GM18868 (cell line): ENCODE measurements around the gene ATXN1.

Experiments used
- ATAC-seq: cut with Tn5 transposase; IDR thresholded peaks from one replicate; pipeline ENCODE4 v1.9.1; 2021; ENCODE audit warnings: mild to moderate bottlenecking, moderate library complexity; ENCODE audit not compliant: unreplicated experiment

Gene ATXN1

DNA sequence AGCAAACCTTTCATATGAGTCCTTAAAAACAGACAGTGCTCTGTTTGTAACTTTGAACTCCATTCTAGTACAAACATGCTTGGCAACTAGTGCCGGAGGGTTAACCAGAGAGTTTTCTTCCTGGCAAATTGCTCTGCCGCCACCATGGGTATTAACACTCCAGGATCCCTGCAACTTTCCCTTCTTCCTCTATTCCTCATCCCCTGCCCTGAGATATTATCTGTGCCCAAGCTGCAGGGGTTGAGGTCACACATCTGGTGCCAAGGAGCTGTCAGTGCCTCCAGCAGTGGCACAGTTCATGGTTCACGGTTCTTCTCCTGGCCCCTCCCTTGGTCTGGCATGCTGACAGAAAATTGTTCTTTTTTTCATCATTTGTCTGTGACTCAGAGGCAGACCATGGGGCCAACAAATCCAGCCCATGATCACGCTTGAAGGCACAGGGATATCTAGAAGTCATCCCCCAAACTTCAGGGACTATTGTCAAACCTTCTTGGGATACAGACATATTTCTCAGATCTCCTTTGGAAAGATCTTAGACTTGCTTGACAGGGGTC, 77.5 kb downstream of the ATXN1 start:
- peak; percentile 58 for ATAC-seq

DNA sequence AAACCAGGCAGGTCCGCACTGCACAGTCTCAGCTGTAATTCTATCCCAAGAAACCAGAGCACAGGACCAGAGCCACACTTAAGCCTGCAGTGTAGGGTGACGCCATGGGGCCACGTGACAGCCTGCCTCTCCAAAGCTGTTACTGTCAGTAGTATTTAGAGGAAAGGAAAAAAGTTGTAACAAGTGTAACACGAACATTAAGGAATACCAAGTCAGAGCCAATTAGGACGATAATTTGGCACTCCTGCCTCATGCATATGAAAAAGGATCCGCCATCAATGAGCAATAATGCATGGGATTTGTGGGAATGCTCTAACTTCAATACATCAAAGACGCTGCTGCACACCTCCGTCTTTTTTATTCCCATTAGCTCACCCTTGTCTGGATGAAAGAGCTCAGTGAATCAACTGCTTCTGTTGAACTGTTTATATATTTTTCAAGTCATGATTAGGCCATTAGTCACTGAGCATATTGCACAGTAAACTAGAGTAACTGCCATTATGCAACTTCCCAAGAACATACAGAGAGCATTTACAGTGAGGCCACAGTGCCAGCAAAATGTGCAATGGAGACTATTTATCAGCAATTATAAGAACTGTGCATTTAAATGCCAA, 79.9 kb downstream of the ATXN1 start:
- ATAC-seq: no peak

DNA sequence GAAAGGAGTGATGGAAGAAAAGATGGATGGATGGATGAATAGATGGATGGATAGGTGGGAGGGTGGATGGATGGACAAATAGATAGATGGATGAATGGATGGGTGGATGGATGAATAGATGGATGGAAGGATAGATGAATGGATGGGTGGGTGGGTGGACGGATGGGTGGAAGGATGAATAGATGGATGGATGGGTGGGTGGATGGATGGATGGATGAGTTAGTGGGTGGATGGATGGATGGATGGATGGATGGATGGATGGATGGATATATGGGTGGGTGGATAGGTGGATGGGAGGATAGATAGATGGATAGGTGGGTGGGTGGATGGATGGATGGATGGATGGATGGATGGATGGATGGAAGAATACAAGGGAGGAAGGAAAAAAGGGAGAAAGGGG, 82.2 kb downstream of the ATXN1 start:
- no peak for ATAC-seq

DNA sequence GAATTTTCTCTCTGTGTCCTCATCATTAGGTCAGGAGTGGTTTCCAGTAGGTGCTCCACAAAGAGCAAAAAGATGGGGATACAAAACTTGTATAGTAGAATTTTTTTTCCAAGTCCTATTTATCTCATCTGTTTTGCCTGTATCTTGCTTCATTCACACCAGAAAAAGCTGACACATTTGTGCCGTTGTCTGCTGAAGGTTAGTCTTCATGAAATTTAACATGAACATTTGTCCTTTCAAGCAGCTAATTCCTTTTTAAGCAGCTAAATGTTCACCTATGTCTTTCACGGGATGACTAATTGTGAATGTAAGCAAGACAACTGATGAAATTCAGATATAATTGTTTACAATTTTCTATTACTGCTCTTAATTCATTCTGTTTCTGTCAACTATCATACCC, 83.8 kb downstream of the ATXN1 start:
- ATAC-seq: no peak

DNA sequence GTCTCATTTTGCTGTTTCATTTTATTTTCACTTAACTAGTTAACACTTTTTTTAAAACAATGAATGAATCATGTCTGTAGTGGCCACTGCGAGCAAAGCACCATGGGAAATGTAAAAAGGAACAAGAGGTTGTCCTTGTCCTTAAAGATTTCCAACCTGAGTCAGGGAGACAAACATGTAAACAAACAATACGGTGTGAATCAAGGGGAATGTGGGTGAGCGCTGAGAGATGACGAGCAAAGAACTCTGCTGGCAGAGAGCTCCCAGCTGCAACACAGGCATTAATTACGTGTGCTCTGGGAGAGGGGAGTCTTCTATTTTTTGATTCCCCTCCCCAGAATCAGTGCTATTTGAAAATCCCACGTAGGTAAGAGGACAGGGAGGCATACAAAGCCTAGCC, 84.3 kb downstream of the ATXN1 start:
- ATAC-seq: no peak

DNA sequence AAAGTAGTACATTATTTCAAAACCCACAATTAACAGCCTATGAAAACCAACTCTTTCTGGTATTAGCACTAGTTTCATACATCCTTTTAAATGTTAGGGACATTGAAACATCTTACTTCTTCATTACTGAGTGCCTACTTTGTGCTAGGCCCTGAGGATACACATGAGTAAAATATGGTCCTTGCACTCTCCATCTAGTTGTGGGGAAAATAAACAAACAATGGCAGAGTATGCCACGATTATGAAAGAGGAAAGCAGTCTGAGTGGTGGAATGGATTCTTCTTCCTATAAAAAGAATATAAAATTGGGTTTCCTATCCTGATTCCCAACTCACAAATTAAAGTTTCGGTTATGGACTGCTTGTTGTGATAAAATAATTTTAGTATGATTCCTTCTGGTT, 84.9 kb downstream of the ATXN1 start:
- no peak for ATAC-seq

DNA sequence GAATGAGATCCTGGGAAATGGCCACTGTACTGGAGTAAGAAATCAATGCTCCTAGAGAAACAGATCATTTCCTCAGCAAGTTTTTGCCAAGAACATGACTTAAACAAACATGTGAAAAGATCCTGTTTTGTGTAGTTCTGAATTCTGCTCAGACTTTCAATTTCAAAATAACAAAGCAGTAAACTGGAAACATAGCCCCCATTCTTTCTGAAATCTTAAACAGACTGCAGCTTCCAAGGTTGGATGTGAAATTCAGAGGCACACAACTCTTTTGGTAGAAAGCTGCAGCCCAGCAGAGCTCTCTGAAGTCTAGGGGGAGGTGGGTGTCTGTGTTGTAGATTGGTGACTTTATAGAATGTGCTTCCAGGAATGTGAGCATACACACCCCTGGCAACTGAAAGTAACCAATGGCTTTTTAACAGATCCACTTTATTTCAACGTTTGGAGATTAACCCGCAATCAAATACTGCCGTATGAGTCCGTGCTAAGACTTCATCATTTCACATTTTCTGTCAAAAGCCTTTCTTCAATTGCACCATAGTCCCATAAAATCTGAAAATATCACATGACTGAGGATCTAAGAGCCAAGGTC, 86.4 kb downstream of the ATXN1 start:
- ATAC-seq: no peak

DNA sequence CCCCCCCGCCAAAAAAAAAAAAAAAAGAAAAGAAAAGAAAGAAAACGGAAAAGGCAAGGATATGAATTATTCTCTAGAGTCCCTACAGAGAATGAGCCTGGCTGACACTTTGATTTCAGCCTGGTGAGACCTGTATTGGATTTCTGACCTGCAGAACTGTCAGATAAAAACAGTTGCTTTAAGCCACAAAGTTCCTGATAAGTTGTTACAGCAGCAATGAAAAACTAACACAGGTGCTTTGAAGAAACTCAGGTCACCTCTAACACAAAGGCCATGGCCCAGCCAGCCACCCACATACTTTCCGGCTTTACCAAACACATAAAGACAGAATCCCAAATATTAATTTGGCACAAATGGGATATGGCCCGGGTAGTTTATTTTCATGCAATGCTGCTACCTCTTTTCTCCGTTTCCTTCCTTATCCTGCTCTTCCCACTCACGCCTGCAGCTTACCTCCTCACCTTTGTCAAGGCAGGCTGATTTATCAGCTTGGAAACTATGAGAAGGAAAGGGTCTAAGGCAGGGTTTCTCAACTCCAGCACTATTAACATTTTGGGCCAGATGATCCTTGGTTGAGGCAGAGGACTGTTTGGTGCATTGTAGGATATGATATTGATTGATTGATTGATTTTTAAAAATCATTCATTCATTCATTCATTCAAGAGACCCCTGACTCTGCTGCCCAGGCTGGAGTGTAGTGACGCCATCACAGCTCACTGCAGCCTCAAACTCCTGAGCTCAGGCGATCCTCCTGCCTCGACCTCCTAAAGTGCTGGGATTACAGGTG, 88.1 kb downstream of the ATXN1 start:
- no peak for ATAC-seq

DNA sequence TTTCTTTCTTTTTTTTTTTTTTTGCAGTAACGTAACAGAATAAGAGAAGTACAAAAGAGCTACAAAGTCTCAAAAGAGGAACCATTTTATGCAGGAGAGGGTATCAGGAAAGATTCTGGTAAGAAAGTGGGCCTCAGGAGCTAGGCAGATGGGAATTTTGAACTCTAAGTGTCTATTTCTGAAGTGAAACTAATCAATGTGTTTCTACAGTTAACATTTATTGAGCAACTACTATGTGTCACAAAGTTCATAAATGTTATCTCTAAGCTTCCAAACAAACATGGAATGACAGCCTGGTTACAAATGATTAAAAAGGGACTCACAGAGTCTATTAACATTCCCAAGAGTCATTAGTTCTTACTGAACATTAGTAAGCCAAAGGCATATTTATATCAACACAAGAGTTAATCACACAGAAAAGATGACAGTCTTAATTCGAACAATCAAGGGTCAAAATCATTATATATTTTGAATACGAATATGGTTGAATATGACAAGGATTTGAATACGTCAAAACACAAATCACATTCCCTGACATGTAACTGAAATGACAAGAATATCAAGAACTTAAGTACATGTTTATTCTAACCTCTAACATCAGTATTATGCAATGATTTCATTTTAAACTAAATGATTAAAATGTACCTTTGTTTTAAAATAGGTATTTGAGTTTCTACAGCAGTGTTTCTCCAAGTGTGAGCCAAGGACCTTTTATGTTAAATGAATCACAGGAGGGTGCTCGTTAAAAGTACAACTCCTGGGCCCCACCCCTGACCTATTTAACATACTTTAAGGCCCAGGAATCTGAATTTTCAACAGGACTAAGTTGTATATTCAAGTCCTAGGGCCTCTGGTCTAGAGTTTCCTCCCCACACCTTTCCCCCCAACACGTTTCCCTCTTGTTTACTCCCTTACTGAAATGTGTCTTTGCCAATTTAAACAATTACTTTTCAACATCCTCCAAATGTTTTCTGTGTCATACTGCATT, 89.7 kb downstream of the ATXN1 start:
- ATAC-seq: no peak

DNA sequence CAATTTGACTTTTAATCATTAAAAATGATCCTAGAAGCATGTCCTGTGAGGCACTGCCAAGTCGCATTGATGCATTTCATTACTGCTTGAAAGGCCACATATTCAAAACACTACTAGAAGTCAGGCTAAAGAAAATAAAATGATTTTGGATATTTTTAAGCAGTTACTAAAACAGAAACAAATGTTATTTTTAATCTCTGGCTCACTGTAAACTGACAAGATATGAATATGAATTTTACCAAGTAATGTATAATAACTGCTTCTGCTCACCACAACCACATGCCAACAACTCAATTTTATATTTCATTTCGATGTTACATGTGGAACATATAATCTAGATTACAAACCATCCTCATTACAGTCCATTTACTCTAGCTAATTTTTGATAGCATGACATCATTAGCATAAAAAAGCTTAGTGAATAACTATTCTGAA, 90.6 kb downstream of the ATXN1 start:
- peak; percentile 55 for ATAC-seq

DNA sequence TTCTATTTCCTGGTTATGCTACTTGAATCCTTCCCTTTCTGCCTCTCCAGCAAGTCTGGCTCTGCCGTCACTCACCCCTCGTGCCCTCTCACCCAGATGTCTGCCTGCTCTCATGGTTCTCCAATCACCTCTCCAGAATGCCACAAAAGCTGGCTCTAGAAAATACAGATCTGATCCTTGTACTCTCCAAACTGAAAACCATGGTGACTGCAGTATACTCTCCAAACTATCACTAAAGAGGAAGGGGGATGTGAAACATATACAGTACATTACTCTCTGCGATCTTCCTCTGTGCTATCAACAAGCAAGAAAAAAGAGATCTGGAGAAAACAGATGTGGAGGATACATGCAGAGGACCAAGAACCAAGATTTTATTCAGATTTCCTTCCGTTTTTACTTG, 91.1 kb downstream of the ATXN1 start:
- peak; percentile 81 for ATAC-seq

DNA sequence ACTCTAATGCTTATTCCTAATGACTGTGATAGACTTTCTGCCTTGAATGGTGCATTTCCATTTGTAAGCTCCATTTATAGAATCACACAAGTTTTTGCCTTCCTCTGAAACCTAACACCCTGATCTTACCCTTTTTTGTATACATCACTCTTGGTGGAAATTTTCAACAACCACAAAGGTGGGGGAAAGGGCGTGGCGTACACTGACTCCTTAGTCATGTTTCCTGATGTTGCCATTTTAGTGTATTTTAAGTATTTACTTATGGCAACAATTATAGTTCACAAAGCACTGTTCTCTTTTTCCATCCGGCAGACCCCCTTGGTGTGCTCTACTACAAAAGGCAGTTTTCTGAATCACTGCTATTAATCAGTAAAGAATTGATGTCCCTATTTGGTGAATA, 92.0 kb downstream of the ATXN1 start:
- no peak for ATAC-seq

DNA sequence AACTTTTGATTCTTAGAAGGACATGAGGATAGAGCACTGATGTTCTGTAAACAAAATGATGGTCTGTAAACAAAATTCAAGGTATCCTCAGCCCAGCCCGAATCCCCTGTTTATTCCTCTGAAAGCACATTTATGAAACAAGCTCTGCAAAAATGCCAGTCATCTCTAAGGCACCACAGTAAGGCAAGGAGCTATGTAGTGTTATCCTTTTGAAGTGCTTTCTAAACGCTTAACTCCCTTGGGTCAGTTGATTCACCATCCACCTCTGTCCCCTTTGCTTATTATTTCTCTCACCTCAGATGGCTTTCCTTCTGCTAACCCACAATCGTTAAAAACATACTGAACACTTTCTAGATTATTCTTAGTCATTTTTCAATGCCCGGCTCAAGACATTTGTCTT, 93.8 kb downstream of the ATXN1 start:
- no peak for ATAC-seq

DNA sequence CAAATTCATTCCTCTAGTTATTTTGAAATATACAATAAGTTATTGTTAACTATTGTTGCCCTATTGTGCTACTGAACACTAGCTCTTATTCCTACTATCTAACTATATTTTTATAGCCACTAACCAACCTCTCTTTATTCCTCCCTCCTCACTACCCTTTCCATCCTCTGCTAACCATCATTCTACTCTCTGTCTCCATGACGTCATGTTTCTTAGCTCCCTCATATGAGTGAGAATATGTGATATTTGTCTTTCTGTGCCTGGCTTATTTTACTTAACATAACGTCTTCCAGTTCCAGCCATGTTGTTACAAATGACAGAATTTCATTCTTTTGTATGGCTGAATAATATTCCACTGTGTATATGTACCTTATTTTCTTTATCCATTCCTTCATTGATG, 95.3 kb downstream of the ATXN1 start:
- ATAC-seq: no peak

DNA sequence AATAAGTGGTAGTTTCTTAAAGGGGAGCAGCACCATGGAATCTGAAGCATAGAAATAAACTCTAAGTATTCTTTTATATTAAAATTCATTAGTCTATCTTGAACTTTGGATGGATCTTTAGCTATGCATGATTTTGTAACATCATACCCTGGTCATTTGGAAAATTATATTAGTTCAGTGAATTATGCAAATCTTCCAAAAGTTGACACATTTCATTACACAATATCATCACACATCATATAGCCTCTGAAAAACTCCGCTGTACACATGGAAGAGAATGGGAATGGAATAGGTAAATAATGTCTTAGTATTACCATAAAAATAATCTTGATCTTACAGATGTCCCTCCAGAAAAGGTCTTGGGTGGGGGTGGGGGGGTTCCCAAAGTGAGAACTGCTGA, 96.1 kb downstream of the ATXN1 start:
- no peak for ATAC-seq

DNA sequence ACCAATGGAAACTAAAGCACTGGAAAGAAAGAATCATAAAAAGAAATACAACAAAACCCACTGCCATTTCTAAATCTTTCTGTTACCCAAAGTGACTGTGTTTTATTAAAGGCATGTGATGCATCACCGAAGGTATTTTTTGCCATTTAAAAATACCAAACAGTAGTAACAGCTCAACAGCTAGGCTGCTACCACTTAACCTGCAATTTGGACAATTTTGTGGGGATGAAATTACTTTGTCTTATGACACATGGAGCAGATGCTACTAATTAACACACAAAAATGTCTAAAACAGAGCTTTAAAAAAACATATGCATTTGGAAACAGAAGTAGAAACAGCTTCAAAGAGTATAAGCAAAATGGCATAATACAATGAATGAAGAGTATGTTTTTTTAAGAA, 97.4 kb downstream of the ATXN1 start:
- ATAC-seq: no peak

DNA sequence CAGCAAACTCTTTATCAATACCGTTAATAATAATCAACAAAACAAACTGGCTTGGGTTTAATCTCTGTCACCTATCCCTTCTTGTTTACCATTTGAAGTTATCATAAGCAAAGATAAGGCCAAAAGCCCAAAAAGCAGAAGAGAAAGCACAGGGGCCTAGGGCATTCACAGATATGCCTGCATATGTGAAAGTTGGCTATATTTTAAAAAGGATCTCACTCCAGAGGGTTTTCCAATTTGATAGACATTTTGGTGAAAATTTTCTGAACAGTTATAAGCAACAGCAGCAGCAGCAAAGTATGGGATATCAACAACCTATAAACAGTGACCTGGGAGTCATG, 101.1 kb downstream of the ATXN1 start:
- no peak for ATAC-seq

DNA sequence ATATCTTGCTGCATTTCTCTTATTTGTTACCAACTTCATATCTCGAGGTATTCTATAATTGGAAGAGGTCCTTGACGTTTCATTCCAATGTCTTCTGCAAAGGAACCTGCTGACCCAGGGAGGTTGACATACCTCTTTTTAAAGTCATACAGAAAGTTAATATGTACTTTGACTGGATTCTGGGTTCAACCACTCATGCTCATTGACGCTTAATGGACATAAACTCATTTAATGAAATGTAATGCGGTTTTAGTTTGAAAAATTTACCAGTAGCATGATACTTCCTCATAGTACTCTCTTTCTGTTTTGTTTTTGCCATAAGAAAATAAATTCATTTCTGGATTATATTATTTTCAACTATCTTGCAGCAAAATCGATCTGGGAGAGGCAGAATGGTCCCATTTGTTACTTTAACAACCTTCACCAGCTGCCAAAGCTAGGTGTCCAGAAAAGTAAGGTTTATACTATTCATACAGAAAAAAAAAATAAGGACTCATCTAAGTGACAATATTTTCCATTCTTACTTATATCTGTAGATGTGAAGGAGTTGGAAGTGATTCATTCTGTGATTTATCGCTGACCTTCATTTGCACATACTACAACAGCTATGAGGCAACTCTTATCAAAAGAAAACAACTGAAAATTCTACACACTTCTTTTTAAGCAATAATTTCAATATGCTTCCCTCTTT, 101.6 kb downstream of the ATXN1 start:
- no peak for ATAC-seq

DNA sequence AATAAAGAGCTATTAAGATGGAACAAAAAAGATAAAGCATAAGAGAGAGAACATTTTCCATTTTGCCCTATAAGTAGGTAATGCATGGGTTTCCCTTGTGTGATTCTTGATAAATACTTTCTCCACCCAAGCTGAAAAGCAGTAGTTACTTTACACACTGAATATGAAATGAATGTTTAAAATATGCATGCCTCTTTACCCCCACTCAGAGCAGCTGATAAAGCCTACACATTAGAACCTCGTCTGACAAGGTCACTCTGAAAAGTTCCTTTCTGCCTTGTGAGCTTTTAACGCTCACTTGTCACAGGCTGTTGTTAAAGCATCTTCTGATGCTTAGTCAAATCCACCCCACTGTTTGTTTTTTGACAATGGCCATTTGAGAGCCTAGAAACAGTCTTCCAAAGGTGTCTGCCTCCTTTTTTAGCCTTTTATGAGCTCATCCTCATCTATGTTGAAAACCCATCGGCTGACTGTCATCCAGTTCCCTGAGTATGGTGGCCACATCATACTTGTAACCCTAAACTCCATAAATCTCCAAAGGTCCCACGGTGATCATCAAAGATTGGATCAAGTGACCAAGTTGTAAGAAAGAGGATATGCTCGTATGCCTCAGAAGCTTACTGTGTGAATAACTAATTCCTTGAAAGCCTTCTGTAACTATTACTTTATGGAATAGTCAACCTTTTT, 102.8 kb downstream of the ATXN1 start:
- no peak for ATAC-seq

DNA sequence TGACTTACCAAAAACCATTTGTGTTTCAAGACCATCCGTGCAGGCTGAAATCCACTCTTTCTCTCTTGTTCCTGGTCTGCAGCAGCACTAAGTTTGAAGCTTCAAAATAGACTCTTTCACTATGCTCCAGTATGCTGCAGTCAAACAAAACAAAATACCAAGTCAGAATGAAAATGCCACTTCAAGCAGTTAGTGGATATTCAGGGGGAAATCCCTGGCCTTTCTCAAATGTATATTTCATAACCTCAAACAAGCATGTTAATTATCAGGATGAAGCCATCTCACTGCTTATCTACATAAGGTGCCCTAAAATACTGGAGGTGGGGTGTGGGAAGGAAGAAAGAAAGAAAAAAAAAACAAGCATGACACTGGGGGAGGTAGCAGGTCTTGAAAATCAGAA, 103.5 kb downstream of the ATXN1 start:
- ATAC-seq: peak; percentile 74
